GM12874 (cell line): ENCODE measurements around the gene SLC2A13.

Source experiments
- TF ChIP-seq, protein P1 (sequence below): IDR thresholded peaks from 2 replicates; pipeline ENCODE4 v1.5.1; 2011; ENCODE audit warnings: low read depth, mild to moderate bottlenecking, control low read depth, low read length, moderate library complexity; ENCODE audit not compliant: insufficient read depth

Gene SLC2A13

DNA sequence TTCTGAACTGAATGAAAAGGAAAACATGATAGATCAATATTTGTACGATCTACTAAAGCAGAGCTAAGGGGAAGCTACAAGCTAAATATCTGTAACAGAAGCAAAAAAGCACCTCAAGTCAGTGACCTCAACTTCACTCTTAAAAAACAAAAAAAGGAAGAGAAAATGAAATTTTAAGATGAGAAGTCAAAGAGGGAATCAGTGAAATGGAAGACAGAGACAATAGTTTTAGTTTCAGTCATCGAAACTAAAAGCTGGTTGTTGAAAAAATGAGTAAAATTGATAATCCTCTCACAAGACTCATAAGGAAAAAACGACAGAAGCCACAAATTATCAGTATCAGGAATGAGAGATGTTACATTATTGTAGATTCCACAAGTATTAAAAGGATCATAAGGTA, 11.9 kb upstream of the SLC2A13 start:
- TF ChIP-seq, protein P1, sequence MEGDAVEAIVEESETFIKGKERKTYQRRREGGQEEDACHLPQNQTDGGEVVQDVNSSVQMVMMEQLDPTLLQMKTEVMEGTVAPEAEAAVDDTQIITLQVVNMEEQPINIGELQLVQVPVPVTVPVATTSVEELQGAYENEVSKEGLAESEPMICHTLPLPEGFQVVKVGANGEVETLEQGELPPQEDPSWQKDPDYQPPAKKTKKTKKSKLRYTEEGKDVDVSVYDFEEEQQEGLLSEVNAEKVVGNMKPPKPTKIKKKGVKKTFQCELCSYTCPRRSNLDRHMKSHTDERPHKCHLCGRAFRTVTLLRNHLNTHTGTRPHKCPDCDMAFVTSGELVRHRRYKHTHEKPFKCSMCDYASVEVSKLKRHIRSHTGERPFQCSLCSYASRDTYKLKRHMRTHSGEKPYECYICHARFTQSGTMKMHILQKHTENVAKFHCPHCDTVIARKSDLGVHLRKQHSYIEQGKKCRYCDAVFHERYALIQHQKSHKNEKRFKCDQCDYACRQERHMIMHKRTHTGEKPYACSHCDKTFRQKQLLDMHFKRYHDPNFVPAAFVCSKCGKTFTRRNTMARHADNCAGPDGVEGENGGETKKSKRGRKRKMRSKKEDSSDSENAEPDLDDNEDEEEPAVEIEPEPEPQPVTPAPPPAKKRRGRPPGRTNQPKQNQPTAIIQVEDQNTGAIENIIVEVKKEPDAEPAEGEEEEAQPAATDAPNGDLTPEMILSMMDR, result no peak

DNA sequence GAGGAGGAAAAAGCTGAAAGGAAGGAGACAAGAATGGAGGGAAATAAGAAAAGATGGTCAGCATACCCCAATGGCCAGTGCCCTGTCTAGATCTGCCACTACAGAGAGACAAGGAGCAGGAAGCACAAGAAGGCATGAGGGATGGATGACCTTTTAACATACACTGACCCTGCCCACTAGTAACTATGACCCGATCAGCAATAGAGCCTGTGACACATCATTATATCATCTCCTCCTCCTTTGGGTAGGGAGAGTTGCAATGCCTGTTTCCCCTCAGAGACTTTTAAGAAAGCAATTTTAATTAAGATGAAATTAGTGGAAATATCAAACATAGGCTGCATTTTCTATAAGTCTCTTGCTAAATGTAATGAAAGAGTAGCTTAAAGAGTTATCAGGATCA, 4.7 kb upstream of the SLC2A13 start:
- TF ChIP-seq, protein P1, result no peak

DNA sequence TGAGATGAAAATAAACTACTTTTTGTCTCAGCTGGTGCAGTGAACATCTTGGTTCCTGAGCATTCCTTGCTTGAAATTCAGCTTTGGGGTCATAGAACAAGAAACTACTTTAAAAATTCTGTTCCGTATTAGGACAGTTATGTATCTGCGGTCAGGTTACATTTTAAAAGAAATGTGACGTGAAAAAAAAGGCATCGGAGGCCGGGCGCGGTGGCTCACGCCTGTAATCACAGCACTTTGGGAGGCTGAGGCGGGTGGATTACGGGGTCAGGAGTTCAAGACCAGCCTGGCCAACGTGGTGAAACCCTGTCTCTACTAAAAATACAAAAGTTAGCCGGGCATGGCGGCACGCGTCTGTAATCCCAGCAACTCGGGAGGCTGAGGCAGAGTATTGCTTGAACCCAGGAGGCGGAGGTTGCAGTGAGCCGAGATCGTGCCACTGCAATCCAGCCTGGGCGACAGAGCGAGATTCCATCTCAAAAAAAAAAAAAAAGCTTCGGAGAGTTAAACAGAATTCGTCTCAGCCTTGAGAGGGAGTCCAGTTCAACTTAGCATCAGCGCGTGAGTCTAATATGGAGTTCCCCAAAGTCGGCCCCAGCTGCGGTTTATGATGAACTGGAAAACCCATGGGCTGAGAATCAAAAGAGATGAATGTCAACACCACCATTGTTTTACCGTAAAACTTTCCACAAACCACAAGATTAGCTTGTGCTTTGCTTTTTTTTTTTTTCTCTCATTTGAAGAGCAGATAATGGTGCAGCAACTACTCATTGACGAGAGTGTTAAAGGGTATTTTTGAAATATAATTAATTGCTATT, 2.1 kb upstream of the SLC2A13 start:
- TF ChIP-seq, protein P1, result no peak

DNA sequence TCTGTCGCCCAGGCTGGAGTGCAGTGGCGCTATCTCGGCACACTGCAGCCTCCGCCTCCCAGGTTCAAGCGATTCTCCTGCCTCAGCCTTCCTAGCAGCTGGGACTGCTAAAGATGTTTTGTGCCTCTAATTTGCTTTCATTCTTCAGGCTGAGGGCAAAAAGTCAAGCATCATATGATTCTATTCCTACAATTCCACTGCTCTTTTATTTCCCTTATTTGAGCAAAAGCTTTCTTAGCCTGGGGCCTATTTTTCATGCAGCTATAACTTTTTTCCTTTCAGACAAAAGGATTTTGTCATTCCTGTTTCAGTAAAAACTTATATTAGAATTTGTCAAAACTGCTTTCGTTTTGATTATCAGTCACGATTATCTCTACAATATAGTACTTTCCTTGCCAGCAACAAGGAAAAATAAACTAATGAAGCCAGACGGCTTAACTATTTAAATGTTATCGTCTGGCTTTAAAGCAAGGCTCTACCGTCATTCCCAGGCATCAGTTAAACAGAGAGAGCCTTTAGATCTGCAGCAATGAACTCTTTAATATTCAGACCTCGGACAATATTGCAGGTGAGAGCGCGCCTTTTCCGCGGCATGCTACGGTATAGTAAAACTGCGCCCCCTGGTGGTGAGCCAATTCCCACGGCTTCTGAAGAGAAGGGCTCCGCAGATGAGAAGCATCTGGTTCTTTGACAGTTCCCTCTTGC, 1.4 kb upstream of the SLC2A13 start:
- TF ChIP-seq, protein P1, result peak; percentile 81

DNA sequence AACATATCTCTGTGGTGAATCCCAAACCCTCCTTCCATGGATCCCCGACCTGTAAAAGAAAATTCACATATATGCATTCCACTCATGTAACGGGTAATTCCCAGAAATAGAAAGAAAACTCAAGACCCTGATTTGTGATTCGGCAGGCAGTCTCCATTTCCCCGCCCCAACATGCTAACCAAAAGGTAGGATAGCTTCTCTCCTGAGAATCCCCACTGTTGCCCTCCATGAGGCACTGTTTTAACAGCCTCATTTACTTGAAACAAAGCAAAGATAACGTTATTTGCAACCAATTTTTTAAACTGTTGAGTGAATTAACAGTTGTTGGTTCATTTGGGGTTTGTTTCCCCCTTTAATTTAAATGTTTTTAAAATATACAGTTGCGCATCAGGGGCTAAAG, 774 bp upstream of the SLC2A13 start:
- TF ChIP-seq, protein P1, result no peak

DNA sequence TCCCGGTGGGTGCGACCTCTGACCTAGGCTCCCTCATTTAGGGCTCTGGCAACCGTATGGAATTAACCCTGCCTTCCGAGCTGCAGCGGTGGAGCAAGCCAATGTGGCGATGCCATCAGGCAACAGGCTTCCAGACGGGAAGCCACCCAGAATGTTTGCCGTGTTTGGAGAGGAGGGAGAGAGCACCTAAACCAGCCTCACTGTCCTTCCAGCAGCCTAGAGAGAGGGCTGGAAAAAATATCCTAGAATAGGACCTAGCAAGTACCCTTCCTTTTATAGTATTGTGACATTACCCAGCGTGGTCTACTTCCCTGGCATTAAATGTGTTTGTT, 287 bp upstream of the SLC2A13 start:
- TF ChIP-seq, protein P1, result no peak

DNA sequence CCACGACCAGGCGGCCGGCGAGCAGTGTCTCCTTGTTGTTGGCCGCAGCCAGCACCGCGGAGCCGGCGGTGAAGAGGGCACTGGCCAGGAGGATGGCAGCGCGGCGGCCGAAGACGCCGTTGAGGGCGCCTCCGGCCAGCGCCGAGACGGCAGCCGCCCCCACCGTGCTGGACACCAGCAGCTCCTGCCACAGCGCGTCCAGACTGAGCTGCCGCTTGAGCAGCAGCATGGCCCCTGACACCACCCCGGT, 691 bp downstream of the SLC2A13 start:
- TF ChIP-seq, protein P1, result no peak
